GM12878 (cell line): ENCODE results near the gene NSDHL. TPM values are rescaled to one million over a fixed set of nuclear protein-coding genes. Genes with fewer than 3 reads are reported as not detected.

ENCODE experiments used
- ATAC-seq: fragments of 200-7000 bp; cut with Tn5 transposase; 3 replicates; pipeline ENCODE4 v1.9.1; 2020; ENCODE audit warnings: mild to moderate bottlenecking, moderate library complexity
- BruUV-seq: library from RNA; stranded (reverse); fragments of 400-500 nt; replicated peaks from 2 replicates; lab custom pipeline; 2021; lab: Mats Ljungman, UMichigan
- CTCF ChIA-PET: fragments of 300-600 bp; sonication (Branson Sonifier 250); formaldehyde crosslinking; extraction: SDS; loops from one replicate; lab custom pipeline; 2021; ENCODE audit warnings: inconsistent platforms; lab: Yijun Ruan, JAX
- POLR2A ChIA-PET: fragments of 350-600 bp; formaldehyde crosslinking; extraction: SDS; loops from one replicate; lab custom pipeline; 2021; ENCODE audit warnings: inconsistent platforms; lab: Charles Lee
- RAD21 ChIA-PET: fragments of 300-600 bp; sonication (Branson Sonifier 250); formaldehyde crosslinking; loops from one replicate; lab custom pipeline; 2023; ENCODE audit warnings: antibody characterized with exemption; ENCODE audit not compliant: unreplicated experiment; lab: Charles Lee
- SMC1A ChIA-PET: fragments of 300-600 bp; sonication (Branson Sonifier 250); formaldehyde crosslinking; loops from one replicate; lab custom pipeline; 2023; ENCODE audit not compliant: unreplicated experiment, uncharacterized antibody; lab: Charles Lee
- DNase-seq: peaks from one replicate; pipeline ENCODE4 v3.0.0-alpha.2; 2011; ENCODE audit warnings: low read depth, low spot score
- FAIRE-seq: peaks from 3 replicates; lab custom pipeline; 2011; peaks lifted over from hg19 to GRCh38; lab: Jason Lieb, UNC
- H2AFZ ChIP-seq: 2 replicates; pipeline ENCODE4 v1.6.0; 2011; ENCODE audit warnings: low read depth, low read length, control low read depth; ENCODE audit not compliant: control insufficient read depth
- H3K27ac ChIP-seq: 2 replicates; pipeline ENCODE4 v1.5.1; 2011; ENCODE audit warnings: control low read depth; ENCODE audit not compliant: control insufficient read depth, insufficient read depth
- H3K27me3 ChIP-seq, 2 experiments: replicated peaks in 1 of 2; 2 replicates each; pipeline versions ENCODE4 v1.6.0 to v1.6.1; 2011; ENCODE audit warnings: low read length in 1 of 2; ENCODE audit not compliant: control insufficient read depth in 2 of 2, insufficient read depth in 2 of 2
- H3K36me3 ChIP-seq, 2 experiments: 2 replicates each; pipeline ENCODE4 v1.5.1; 2011; ENCODE audit warnings: low read length in 1 of 2; ENCODE audit not compliant: control insufficient read depth in 2 of 2, insufficient read depth in 2 of 2
- H3K4me1 ChIP-seq: 2 replicates; pipeline ENCODE4 v1.6.1; 2011; ENCODE audit warnings: mild to moderate bottlenecking, low read length, moderate library complexity, mixed read lengths; ENCODE audit not compliant: control insufficient read depth, insufficient read depth
- H3K4me2 ChIP-seq: 2 replicates; pipeline ENCODE4 v1.6.0; 2011; ENCODE audit warnings: control low read depth; ENCODE audit not compliant: control insufficient read depth, insufficient read depth
- H3K4me3 ChIP-seq: fragments of 200-600 bp; sonication (generic); 2 replicates; pipeline ENCODE4 v1.5.1; 2016
- H3K79me2 ChIP-seq: 2 replicates; pipeline ENCODE4 v1.6.0; 2011; ENCODE audit warnings: low read length; ENCODE audit not compliant: control insufficient read depth, insufficient read depth
- H3K9ac ChIP-seq: 2 replicates; pipeline ENCODE4 v1.8.0; 2011; ENCODE audit warnings: low read length, control low read depth, mixed read lengths; ENCODE audit not compliant: control insufficient read depth, insufficient read depth
- H3K9me3 ChIP-seq: replicated peaks from 3 replicates; pipeline ENCODE4 v1.5.1; 2011; ENCODE audit warnings: mild to moderate bottlenecking, low read length; ENCODE audit not compliant: control insufficient read depth, insufficient read depth
- H4K20me1 ChIP-seq: 2 replicates; pipeline ENCODE4 v1.6.0; 2011; ENCODE audit not compliant: control insufficient read depth, insufficient read depth
- EP300 ChIP-seq, 2 experiments: fragments of 150-350 bp in 1 of 2; IDR thresholded peaks; 2 replicates each; pipeline ENCODE4 v1.6.1; 2011 to 2012; ENCODE audit warnings: low read depth in 2 of 2, low read length in 2 of 2, borderline replicate concordance in 1 of 2, improper control_type of control experiment in 1 of 2, inconsistent platforms in 1 of 2; ENCODE audit not compliant: control insufficient read depth in 1 of 2
- FOXK2 ChIP-seq: fragments of 450-650 bp; IDR thresholded peaks from 2 replicates; pipeline ENCODE4 v1.6.1; 2017; ENCODE audit warnings: mild to moderate bottlenecking, moderate library complexity
- JUNB ChIP-seq: IDR thresholded peaks from 2 replicates; pipeline ENCODE4 v1.6.1; 2016; ENCODE audit warnings: antibody characterized with exemption, mild to moderate bottlenecking
- KDM1A ChIP-seq: fragments of 200-600 bp; sonication (generic); IDR thresholded peaks from 2 replicates; pipeline ENCODE4 v1.6.1; 2016; ENCODE audit warnings: borderline replicate concordance
- MEF2B ChIP-seq: fragments of 450-650 bp; IDR thresholded peaks from 2 replicates; pipeline ENCODE4 v1.6.1; 2018; ENCODE audit warnings: mild to moderate bottlenecking, moderate library complexity; ENCODE audit not compliant: partially characterized antibody, poor library complexity, severe bottlenecking
- RCOR1 ChIP-seq: conservative IDR thresholded peaks from 2 replicates; pipeline ENCODE4 v1.6.1; 2012; ENCODE audit warnings: low read depth, low read length, improper control_type of control experiment
- ZNF274 ChIP-seq: IDR thresholded peaks from one replicate; pipeline ENCODE4 v1.8.0; 2011; ENCODE audit not compliant: insufficient read length, insufficient read depth
- WGBS: methylation state at CpG from one replicate; pipeline ENCODE4 v1.1.6; 2016; ENCODE audit warnings: low lambda C conversion rate; ENCODE audit not compliant: insufficient replicate concordance, insufficient coverage; ENCODE audit errors: missing lambda C conversion rate; 5-methylcytosine and 5-hydroxymethylcytosine counted together
- in situ Hi-C: fragments of 300-500 bp; cut with MboI; formaldehyde crosslinking; loops from 9 replicates; pipeline ENCODE4 v1.14.3; 2018; ENCODE audit warnings: mixed read lengths
- intact Hi-C: fragments of 100-400 bp; cut with micrococcal nuclease; formaldehyde crosslinking; loops from one replicate; pipeline ENCODE4 v1.14.2; 2022; ENCODE audit not compliant: unreplicated experiment
- polyA plus RNA-seq, 11 experiments: library from polyadenylated mRNA; depleted of rRNA in 4 of 11; unstranded in 6 of 11; stranded (reverse) in 5 of 11; fragments of >200 nt; fragmentation: Nextera tagmentation in 4 of 11; fragmentation: Illumina TruSeq in 1 of 11; extraction: Ambion mirVana in 4 of 11; extraction: Trizol in 1 of 11; gene quantifications; 1 replicate in 1 of 11; 2 replicates in 10 of 11; pipeline versions ENCODE4 v1.2.1 to v1.2.3, GENCODE V29; 2011 to 2016; ENCODE audit warnings: inconsistent platforms in 2 of 11, missing spikeins in 2 of 11, low read depth in 1 of 11
- total RNA-seq, 4 experiments: library from RNA; depleted of rRNA in 3 of 4; stranded (reverse); fragments of >200 nt in 3 of 4; fragmentation: Illumina TruSeq in 1 of 4; extraction: Trizol in 1 of 4; gene quantifications; 2 replicates each; pipeline versions ENCODE4 v1.2.1 to v1.2.3, GENCODE V29; 2013 to 2021
- TF ChIP-seq, protein P1 (sequence below): fragments of 450-650 bp; conservative IDR thresholded peaks from 2 replicates; pipeline ENCODE4 v1.6.1; 2017; ENCODE audit warnings: mild to moderate bottlenecking, moderate library complexity
- TF ChIP-seq, protein P2 (sequence below): fragments of 450-650 bp; IDR thresholded peaks from 2 replicates; pipeline ENCODE4 v1.6.1; 2017; ENCODE audit warnings: low read depth, mild to moderate bottlenecking, moderate library complexity

NSDHL gene
- total and polyA plus RNA-seq, 10 of the 15 experiments (the other 5 are each of a cell fraction or from before 2014, with no cell fraction given): 16.9 to 37.1 (median 26.9) TPM

DNA sequence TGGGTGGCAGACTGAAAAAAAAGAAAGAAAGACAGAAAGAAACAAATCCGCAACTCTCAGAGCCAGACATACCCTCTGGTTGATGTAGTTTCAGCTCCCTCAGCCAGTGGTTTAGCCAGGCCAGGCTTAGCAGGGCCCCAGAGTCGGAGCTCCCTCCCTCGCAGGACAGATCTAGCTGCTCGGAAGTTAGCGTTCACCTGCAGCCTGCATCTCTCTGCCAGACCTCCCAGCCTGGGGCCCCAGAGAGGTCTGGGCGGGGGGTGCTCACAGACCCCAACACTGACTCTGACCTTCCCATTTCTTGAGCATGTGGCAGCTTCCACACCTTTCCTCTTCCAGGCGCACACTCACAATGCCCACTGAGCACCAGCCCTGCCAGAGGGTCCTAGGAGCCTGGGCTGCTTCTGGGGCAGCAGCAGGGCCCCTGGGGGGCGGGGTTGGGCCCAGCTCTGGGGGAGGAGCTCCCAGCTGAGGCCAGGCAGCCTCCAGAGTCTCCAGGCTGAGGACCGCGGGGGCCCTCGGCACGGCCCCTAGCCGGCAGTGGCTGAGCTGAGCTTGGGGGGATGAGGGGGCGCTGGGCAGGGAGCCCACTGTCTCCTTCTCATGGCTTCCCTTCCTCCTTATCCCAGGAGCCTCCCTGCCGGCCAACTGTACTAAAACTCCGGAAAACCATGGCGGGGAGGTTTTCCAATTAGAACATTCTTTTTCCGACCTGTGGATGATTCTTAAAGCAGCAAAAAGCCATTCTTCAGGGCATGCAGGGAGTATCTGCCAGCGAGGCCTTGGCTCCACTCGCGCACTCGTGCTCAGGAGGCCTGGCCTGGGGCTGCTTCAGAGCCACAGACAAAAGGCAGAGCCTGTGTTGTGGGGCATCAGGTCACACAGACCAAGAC, 62.4 kb downstream of the NSDHL start:
- Histone ChIP-seq H3K27ac (no peak overlapping the region), H3K27me3 (no peaks in the 10 kb centered on the region; a peak in 1 of 4 replicates), H3K4me3 (no peak overlapping the region), H3K9me3 (no peaks in the 10 kb centered on the region), H2AFZ (no peak overlapping the region), H3K4me1 (no peaks in the 10 kb centered on the region), H3K9ac (no peak overlapping the region), H4K20me1 (no peaks in the 10 kb centered on the region), H3K36me3 (no peaks in the 10 kb centered on the region), H3K4me2 (no peak overlapping the region), H3K79me2 (no peaks in the 10 kb centered on the region)
- ChIA-PET SMC1A (interaction anchor here (0.6 kb wide), 1 partner anchor 14 kb away, joined by 3 read pairs; no protein-coding TSS in a partner anchor), RAD21 (no interaction called here), CTCF (interaction anchor here (1.1 kb wide), 1 partner anchor 21 kb away, joined by 3 read pairs; no protein-coding TSS in a partner anchor), POLR2A (no interaction called here)
- DNase-seq (no peak), FAIRE-seq (no peak), ATAC-seq (no peak)
- TF ChIP-seq ZNF274 (no peak), FOXK2 (no peak), JUNB (no peak), EP300 (IDR thresholded peaks at IDR 0.05; ENCODE audit: borderline replicate concordance in 1 of 2, control insufficient read depth in 1 of 2, low read depth in 2 of 2, low read length in 2 of 2) (no peak), KDM1A (no peak), MEF2B (no peak), RCOR1 (no peak)
- TF ChIP-seq, protein P1, sequence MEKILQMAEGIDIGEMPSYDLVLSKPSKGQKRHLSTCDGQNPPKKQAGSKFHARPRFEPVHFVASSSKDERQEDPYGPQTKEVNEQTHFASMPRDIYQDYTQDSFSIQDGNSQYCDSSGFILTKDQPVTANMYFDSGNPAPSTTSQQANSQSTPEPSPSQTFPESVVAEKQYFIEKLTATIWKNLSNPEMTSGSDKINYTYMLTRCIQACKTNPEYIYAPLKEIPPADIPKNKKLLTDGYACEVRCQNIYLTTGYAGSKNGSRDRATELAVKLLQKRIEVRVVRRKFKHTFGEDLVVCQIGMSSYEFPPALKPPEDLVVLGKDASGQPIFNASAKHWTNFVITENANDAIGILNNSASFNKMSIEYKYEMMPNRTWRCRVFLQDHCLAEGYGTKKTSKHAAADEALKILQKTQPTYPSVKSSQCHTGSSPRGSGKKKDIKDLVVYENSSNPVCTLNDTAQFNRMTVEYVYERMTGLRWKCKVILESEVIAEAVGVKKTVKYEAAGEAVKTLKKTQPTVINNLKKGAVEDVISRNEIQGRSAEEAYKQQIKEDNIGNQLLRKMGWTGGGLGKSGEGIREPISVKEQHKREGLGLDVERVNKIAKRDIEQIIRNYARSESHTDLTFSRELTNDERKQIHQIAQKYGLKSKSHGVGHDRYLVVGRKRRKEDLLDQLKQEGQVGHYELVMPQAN: no peak
- TF ChIP-seq, protein P2, sequence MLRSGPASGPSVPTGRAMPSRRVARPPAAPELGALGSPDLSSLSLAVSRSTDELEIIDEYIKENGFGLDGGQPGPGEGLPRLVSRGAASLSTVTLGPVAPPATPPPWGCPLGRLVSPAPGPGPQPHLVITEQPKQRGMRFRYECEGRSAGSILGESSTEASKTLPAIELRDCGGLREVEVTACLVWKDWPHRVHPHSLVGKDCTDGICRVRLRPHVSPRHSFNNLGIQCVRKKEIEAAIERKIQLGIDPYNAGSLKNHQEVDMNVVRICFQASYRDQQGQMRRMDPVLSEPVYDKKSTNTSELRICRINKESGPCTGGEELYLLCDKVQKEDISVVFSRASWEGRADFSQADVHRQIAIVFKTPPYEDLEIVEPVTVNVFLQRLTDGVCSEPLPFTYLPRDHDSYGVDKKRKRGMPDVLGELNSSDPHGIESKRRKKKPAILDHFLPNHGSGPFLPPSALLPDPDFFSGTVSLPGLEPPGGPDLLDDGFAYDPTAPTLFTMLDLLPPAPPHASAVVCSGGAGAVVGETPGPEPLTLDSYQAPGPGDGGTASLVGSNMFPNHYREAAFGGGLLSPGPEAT: no peak
- no TSS peak for BruUV-seq
- intact Hi-C loops (no loop called here), in situ Hi-C loops (no loop called here)
- WGBS: 51% methylated on average over 22 of the region's 22 CpGs
